ENCODE measurements around the gene NMNAT3.

NMNAT3 gene

GRCh38 chr3:139676108-139676507, 1.7 kb downstream of the NMNAT3 start:
- Histone ChIP-seq H3K9me3 (ENCODE audit: insufficient read depth, low read length) (no peaks in the 10 kb centered on the region), H2AFZ (ENCODE audit: low read depth, low read length) (no peak overlapping the region), H3K4me1 (ENCODE audit: low read length) (no peaks in the 10 kb centered on the region), H3K27ac (ENCODE audit: low read length) (no peak overlapping the region), H3K4me3 (ENCODE audit: low read length) (no peak overlapping the region), H3K9ac (ENCODE audit: low read length) (no peak overlapping the region), H4K20me1 (ENCODE audit: insufficient read depth, low read length) (no peaks in the 10 kb centered on the region), H3K36me3 (replicated peaks; ENCODE audit: low read depth, low read length) (no peaks in the 10 kb centered on the region), H3K4me2 (ENCODE audit: low read length) (no peak overlapping the region), H3K27me3 (ENCODE audit: low read depth, low read length) (peaks cover 13% of the 10 kb centered on the region), H3K79me2 (ENCODE audit: low read length) (no peaks in the 10 kb centered on the region)
- TF ChIP-seq CTCF (IDR thresholded peaks at IDR 0.05; ENCODE audit: low read depth, low read length) (no peak), EZH2phosphoT487 (IDR thresholded peaks at IDR 0.05; ENCODE audit: low read depth) (no peak)

- H3K27me3 ChIP-seq (ENCODE audit: low read depth, low read length) = peaks cover 13% of the 10 kb centered on the region
- H3K9ac ChIP-seq (ENCODE audit: low read length) = no peak overlapping the region
Measured at GRCh38 chr3:139675327-139675726, 2.4 kb downstream of the NMNAT3 start.

GRCh38 chr3:139674571-139675260, 3.1 kb downstream of the NMNAT3 start:
- no peak overlapping the region for H3K4me2 ChIP-seq (ENCODE audit: low read length)
- peaks cover 13% of the 10 kb centered on the region for H3K27me3 ChIP-seq (ENCODE audit: low read depth, low read length)
- H3K4me3 ChIP-seq (ENCODE audit: low read length) = no peak overlapping the region
- H3K9ac ChIP-seq (ENCODE audit: low read length) = no peak overlapping the region
- no peaks in the 10 kb centered on the region for H4K20me1 ChIP-seq (ENCODE audit: insufficient read depth, low read length)
- H2AFZ ChIP-seq (ENCODE audit: low read depth, low read length) = no peak overlapping the region
- H3K9me3 ChIP-seq (ENCODE audit: insufficient read depth, low read length) = no peaks in the 10 kb centered on the region
- TF ChIP-seq CTCF (IDR thresholded peaks at IDR 0.05; ENCODE audit: low read depth, low read length) (no peak), EZH2phosphoT487 (IDR thresholded peaks at IDR 0.05; ENCODE audit: low read depth) (no peak)
- H3K36me3 ChIP-seq (replicated peaks; ENCODE audit: low read depth, low read length) = no peaks in the 10 kb centered on the region
- H3K79me2 ChIP-seq (ENCODE audit: low read length) = no peaks in the 10 kb centered on the region
- H3K27ac ChIP-seq (ENCODE audit: low read length) = no peak overlapping the region
- no peaks in the 10 kb centered on the region for H3K4me1 ChIP-seq (ENCODE audit: low read length)

More at GRCh38 chr3:139675327-139675726, 2.4 kb downstream of the NMNAT3 start:
- H3K27ac ChIP-seq (ENCODE audit: low read length) = no peak overlapping the region
- H2AFZ ChIP-seq (ENCODE audit: low read depth, low read length) = no peak overlapping the region
- TF ChIP-seq CTCF (IDR thresholded peaks at IDR 0.05; ENCODE audit: low read depth, low read length) (no peak), EZH2phosphoT487 (IDR thresholded peaks at IDR 0.05; ENCODE audit: low read depth) (no peak)
- H3K36me3 ChIP-seq (replicated peaks; ENCODE audit: low read depth, low read length) = no peaks in the 10 kb centered on the region
- H3K4me2 ChIP-seq (ENCODE audit: low read length) = no peak overlapping the region
- no peaks in the 10 kb centered on the region for H4K20me1 ChIP-seq (ENCODE audit: insufficient read depth, low read length)
- H3K4me1 ChIP-seq (ENCODE audit: low read length) = no peaks in the 10 kb centered on the region
- H3K9me3 ChIP-seq (ENCODE audit: insufficient read depth, low read length) = no peaks in the 10 kb centered on the region
- H3K4me3 ChIP-seq (ENCODE audit: low read length) = no peak overlapping the region
- no peaks in the 10 kb centered on the region for H3K79me2 ChIP-seq (ENCODE audit: low read length)

GRCh38 chr3:139672884-139673283, 4.9 kb downstream of the NMNAT3 start:
- Histone ChIP-seq H4K20me1 (ENCODE audit: insufficient read depth, low read length) (no peaks in the 10 kb centered on the region), H3K4me2 (ENCODE audit: low read length) (no peak overlapping the region), H3K27me3 (ENCODE audit: low read depth, low read length) (peaks cover 13% of the 10 kb centered on the region), H3K9me3 (ENCODE audit: insufficient read depth, low read length) (no peaks in the 10 kb centered on the region), H3K4me1 (ENCODE audit: low read length) (no peaks in the 10 kb centered on the region), H3K9ac (ENCODE audit: low read length) (no peak overlapping the region), H2AFZ (ENCODE audit: low read depth, low read length) (no peak overlapping the region), H3K36me3 (replicated peaks; ENCODE audit: low read depth, low read length) (no peaks in the 10 kb centered on the region), H3K27ac (ENCODE audit: low read length) (no peak overlapping the region), H3K79me2 (ENCODE audit: low read length) (no peaks in the 10 kb centered on the region), H3K4me3 (ENCODE audit: low read length) (no peak overlapping the region)
- TF ChIP-seq EZH2phosphoT487 (IDR thresholded peaks at IDR 0.05; ENCODE audit: low read depth) = no peak
- no peak for TF ChIP-seq CTCF (IDR thresholded peaks at IDR 0.05; ENCODE audit: low read depth, low read length)

Data from OCI-LY3 (cell line).